ENCODE data around the gene BCKDHB. TPM values are rescaled to one million over a fixed set of nuclear protein-coding genes. Genes with fewer than 3 reads are reported as not detected.

The BCKDHB gene
- total and polyA plus RNA-seq, 10 donors: 6.3 to 16.4 (median 11.0) TPM

DNA sequence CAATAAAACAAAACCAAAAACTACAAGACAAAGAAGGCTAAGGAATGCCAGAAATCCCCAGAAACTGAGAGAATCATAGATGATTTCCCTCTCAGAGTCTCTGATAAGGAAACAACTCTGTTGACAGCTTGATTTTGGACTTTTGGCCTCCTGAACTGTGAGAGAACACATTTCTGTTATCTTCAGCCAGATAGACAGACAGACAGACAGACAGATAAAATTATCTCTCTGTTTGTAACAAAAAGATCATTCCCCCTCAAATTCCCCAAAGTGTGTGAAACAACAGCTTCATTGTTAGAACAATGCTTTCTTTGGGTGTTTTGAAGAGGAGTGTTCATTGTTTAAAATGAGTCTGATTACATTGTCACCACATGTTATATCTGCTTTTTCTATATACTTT is 148.2 kb downstream of the BCKDHB start:
- H3K4me3 ChIP-seq: no peak overlapping the region
- H3K27ac ChIP-seq: no peak overlapping the region
- H3K27me3 ChIP-seq (replicated peaks in 1 of 7): no peaks in the 10 kb centered on the region
- no peaks in the 10 kb centered on the region for H3K36me3 ChIP-seq
- intact Hi-C loops (cut with DNase I; ENCODE audit: low total_unique reads): no loop called here
- no peaks in the 10 kb centered on the region for H3K4me1 ChIP-seq
- no peak for DNase-seq
- no peaks in the 10 kb centered on the region for H3K9me3 ChIP-seq
- no peak for TF ChIP-seq POLR2A (IDR thresholded peaks at IDR 0.05)
- TF ChIP-seq POLR2AphosphoS5 (IDR thresholded peaks at IDR 0.05): no peak
- TF ChIP-seq, protein P1, sequence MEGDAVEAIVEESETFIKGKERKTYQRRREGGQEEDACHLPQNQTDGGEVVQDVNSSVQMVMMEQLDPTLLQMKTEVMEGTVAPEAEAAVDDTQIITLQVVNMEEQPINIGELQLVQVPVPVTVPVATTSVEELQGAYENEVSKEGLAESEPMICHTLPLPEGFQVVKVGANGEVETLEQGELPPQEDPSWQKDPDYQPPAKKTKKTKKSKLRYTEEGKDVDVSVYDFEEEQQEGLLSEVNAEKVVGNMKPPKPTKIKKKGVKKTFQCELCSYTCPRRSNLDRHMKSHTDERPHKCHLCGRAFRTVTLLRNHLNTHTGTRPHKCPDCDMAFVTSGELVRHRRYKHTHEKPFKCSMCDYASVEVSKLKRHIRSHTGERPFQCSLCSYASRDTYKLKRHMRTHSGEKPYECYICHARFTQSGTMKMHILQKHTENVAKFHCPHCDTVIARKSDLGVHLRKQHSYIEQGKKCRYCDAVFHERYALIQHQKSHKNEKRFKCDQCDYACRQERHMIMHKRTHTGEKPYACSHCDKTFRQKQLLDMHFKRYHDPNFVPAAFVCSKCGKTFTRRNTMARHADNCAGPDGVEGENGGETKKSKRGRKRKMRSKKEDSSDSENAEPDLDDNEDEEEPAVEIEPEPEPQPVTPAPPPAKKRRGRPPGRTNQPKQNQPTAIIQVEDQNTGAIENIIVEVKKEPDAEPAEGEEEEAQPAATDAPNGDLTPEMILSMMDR (IDR thresholded peaks at IDR 0.05 in 8 of 11, conservative IDR thresholded peaks at IDR 0.05 in 3 of 11): no peak

DNA sequence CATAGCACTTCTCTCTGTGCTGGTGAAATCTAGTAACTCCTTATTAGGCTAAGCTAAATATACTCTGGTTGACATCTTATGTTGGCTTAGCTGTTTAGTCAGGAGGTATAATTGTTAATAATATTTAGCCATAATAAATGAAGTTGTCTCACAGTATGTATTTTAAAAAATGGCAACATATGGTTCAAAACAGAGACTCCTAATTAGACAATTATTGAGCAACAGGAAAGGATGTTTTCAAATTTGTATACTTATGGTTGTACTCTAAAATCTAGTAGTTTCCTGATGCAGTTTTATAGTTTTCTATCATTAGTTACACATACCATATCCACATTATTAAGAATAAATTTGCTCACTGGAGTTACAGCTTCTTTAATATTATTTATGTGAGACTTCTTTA is 150.2 kb downstream of the BCKDHB start:
- Histone ChIP-seq H3K9me3 (no peaks in the 10 kb centered on the region), H3K27me3 (replicated peaks in 1 of 7) (no peaks in the 10 kb centered on the region), H3K36me3 (no peaks in the 10 kb centered on the region), H3K4me1 (no peaks in the 10 kb centered on the region), H3K27ac (no peak overlapping the region), H3K4me3 (no peak overlapping the region)
- intact Hi-C loops (cut with DNase I; ENCODE audit: low total_unique reads): no loop called here
- no peak for DNase-seq
- TF ChIP-seq POLR2AphosphoS5 (IDR thresholded peaks at IDR 0.05): no peak
- TF ChIP-seq, protein P1 (IDR thresholded peaks at IDR 0.05 in 8 of 11, conservative IDR thresholded peaks at IDR 0.05 in 3 of 11): no peak
- no peak for TF ChIP-seq POLR2A (IDR thresholded peaks at IDR 0.05)

DNA sequence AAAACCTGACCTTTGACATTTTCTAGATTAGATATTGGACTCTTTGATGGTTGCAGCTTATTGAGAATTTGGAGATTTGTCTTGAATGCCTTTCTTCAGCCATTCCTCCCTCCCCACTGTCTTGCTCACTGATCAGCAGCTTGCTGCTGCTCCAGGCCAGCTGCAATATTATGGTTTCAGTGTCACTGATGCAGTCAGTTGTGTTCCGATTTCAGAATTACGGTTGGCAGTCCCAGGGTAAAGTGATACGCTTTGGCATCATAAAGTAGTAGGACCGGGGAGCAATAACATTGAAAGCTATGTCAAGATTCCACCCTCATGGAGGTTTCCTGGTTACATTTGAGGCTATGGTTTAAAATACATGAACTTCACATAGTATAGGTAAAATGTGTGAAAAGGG is 152.6 kb downstream of the BCKDHB start:
- H3K36me3 ChIP-seq: no peaks in the 10 kb centered on the region
- intact Hi-C loops (cut with DNase I; ENCODE audit: low total_unique reads): no loop called here
- DNase-seq: no peak
- WGBS, 5 donors: 94 to 100% (median 96%) methylated on average over 4 of the region's 4 CpGs
- no peaks in the 10 kb centered on the region for H3K27me3 ChIP-seq (replicated peaks in 1 of 7)
- TF ChIP-seq POLR2A (IDR thresholded peaks at IDR 0.05) (no peak), POLR2AphosphoS5 (IDR thresholded peaks at IDR 0.05) (no peak)
- TF ChIP-seq, protein P1 (IDR thresholded peaks at IDR 0.05 in 8 of 11, conservative IDR thresholded peaks at IDR 0.05 in 3 of 11): no peak
- H3K4me3 ChIP-seq: no peak overlapping the region
- no peaks in the 10 kb centered on the region for H3K9me3 ChIP-seq
- H3K4me1 ChIP-seq: no peaks in the 10 kb centered on the region
- no peak overlapping the region for H3K27ac ChIP-seq

DNA sequence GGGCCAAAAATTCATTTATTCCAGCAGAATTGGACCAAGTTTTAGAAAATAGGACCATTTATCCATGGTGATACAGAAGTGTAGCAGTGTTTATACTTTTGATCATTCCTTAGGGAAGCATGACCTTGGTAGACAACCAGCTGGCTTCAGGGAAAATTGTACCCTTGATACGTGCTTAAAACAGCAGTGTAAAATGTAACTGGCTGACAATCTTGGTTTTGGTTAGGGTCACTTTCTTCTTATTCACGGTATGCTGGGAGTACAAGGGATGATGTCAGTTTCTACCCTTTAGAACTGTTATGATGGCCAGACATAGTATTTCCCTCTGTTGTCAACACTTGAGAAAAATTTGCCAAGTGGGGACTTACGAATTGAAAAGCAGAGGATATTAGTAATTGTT is 157.1 kb downstream of the BCKDHB start:
- no peak overlapping the region for H3K27ac ChIP-seq
- H3K9me3 ChIP-seq: no peaks in the 10 kb centered on the region
- TF ChIP-seq POLR2A (IDR thresholded peaks at IDR 0.05) (no peak), POLR2AphosphoS5 (IDR thresholded peaks at IDR 0.05) (no peak)
- TF ChIP-seq, protein P1 (IDR thresholded peaks at IDR 0.05 in 8 of 11, conservative IDR thresholded peaks at IDR 0.05 in 3 of 11): no peak
- no peaks in the 10 kb centered on the region for H3K36me3 ChIP-seq
- H3K27me3 ChIP-seq (replicated peaks in 1 of 7): no peaks in the 10 kb centered on the region
- no peaks in the 10 kb centered on the region for H3K4me1 ChIP-seq
- no peak overlapping the region for H3K4me3 ChIP-seq
- WGBS, 5 donors: 87 to 95% (median 94%) methylated on average over 3 of the region's 3 CpGs
- intact Hi-C loops (cut with DNase I; ENCODE audit: low total_unique reads): no loop called here
- DNase-seq: no peak
